ENCODE results near the gene CYSTM1.

DNA sequence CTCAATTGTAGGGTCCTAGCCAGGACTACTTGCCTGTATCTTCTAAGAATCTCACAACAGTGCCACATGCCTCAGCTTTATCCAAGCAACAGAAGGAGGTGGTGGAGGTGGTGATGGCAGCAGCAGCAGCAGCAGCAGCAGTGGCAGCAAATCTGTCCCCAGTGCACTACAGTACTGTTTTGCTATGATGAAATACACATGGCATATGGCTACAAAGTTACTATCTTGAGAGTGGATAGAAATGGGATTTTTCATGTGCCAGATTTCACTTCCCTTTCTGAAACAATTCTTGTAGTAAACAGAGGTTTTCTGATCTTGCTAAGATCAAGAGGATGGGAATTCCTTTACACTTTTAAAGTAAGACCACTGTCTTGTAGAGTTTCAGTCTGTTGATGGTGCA is 8.1 kb upstream of the CYSTM1 start:
- TF ChIP-seq TAF1 (IDR thresholded peaks at IDR 0.05; ENCODE audit: low read depth, low read length): no peak
- no peak for TF ChIP-seq POLR2A (IDR thresholded peaks at IDR 0.05; ENCODE audit: control extremely low read depth in 1 of 2, low read depth in 2 of 2, low read length in 2 of 2)
- TF ChIP-seq POLR2AphosphoS5 (IDR thresholded peaks at IDR 0.05; ENCODE audit: low read depth, low read length): no peak
- TF ChIP-seq, protein P1, sequence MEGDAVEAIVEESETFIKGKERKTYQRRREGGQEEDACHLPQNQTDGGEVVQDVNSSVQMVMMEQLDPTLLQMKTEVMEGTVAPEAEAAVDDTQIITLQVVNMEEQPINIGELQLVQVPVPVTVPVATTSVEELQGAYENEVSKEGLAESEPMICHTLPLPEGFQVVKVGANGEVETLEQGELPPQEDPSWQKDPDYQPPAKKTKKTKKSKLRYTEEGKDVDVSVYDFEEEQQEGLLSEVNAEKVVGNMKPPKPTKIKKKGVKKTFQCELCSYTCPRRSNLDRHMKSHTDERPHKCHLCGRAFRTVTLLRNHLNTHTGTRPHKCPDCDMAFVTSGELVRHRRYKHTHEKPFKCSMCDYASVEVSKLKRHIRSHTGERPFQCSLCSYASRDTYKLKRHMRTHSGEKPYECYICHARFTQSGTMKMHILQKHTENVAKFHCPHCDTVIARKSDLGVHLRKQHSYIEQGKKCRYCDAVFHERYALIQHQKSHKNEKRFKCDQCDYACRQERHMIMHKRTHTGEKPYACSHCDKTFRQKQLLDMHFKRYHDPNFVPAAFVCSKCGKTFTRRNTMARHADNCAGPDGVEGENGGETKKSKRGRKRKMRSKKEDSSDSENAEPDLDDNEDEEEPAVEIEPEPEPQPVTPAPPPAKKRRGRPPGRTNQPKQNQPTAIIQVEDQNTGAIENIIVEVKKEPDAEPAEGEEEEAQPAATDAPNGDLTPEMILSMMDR (IDR thresholded peaks at IDR 0.05; ENCODE audit: control extremely low read depth in 1 of 3, insufficient read depth in 1 of 3, low read depth in 1 of 3, low read length in 3 of 3): no peak
- TF ChIP-seq GABPA (IDR thresholded peaks at IDR 0.05; ENCODE audit: borderline replicate concordance, insufficient read depth, low read length): no peak
- TF ChIP-seq BRCA1 (IDR thresholded peaks at IDR 0.05; ENCODE audit: low read depth, low read length): no peak

All from H1 (cell line).